Osteocyte (in vitro differentiated cells): Measurements from ENCODE around the gene SFMBT1. TPM values are rescaled to one million over a fixed set of nuclear protein-coding genes. Genes with fewer than 3 reads are reported as not detected.

Source experiments
- DNase-seq: peaks from one replicate; pipeline ENCODE4 v3.0.0; 2021; ENCODE audit warnings: mixed read lengths; ENCODE audit not compliant: unreplicated experiment; ENCODE audit errors: extremely low spot score
- H3K27ac Mint-ChIP-seq: one replicate; pipeline ENCODE4 v1.8.0; 2021; ENCODE audit warnings: mild to moderate bottlenecking, mixed read lengths; ENCODE audit not compliant: unreplicated experiment
- H3K27me3 Mint-ChIP-seq: one replicate; pipeline ENCODE4 v1.8.0; 2021; ENCODE audit warnings: mixed read lengths; ENCODE audit not compliant: unreplicated experiment
- H3K36me3 Mint-ChIP-seq: one replicate; pipeline ENCODE4 v1.8.0; 2021; ENCODE audit warnings: mixed read lengths; ENCODE audit not compliant: unreplicated experiment
- H3K4me1 Mint-ChIP-seq: one replicate; pipeline ENCODE4 v1.8.0; 2021; ENCODE audit warnings: mixed read lengths; ENCODE audit not compliant: unreplicated experiment
- H3K4me3 Mint-ChIP-seq: one replicate; pipeline ENCODE4 v1.8.0; 2021; ENCODE audit warnings: mild to moderate bottlenecking, moderate library complexity, mixed read lengths; ENCODE audit not compliant: unreplicated experiment
- H3K9me3 Mint-ChIP-seq: one replicate; pipeline ENCODE4 v1.8.0; 2021; ENCODE audit warnings: mixed read lengths; ENCODE audit not compliant: unreplicated experiment
- CTCF ChIP-seq: fragments of 200-600 bp; sonication (generic); IDR thresholded peaks from 2 replicates; pipeline ENCODE4 v1.5.0; 2021; ENCODE audit warnings: antibody characterized with exemption, mild to moderate bottlenecking, moderate library complexity
- total RNA-seq: library from RNA; stranded (reverse); gene quantifications from 2 replicates; pipeline ENCODE4 v1.2.1, GENCODE V29; 2021

The SFMBT1 gene
- total RNA-seq, 1 donor from 2014 or later, result 8.0 TPM

GRCh38 chr3:53016236-53016635, 29.6 kb downstream of the SFMBT1 start:
- Mint-ChIP-seq H3K27me3 (no peaks in the 10 kb centered on the region), H3K9me3 (no peaks in the 10 kb centered on the region), H3K4me3 (no peak overlapping the region), H3K27ac (no peak overlapping the region), H3K36me3 (no peaks in the 10 kb centered on the region), H3K4me1 (peaks cover 7% of the 10 kb centered on the region)
- DNase-seq, result no peak
- no peak for TF ChIP-seq CTCF

GRCh38 chr3:53011324-53011723, 34.5 kb downstream of the SFMBT1 start:
- Mint-ChIP-seq H3K9me3 (no peaks in the 10 kb centered on the region), H3K27me3 (no peaks in the 10 kb centered on the region), H3K4me1 (peaks cover 8% of the 10 kb centered on the region), H3K36me3 (no peaks in the 10 kb centered on the region), H3K27ac (no peak overlapping the region), H3K4me3 (no peak overlapping the region)
- no peak for TF ChIP-seq CTCF
- no peak for DNase-seq

- Mint-ChIP-seq H3K36me3 (no peaks in the 10 kb centered on the region), H3K4me3 (no peak overlapping the region), H3K27ac (peak overlapping the region; percentile 23), H3K27me3 (no peaks in the 10 kb centered on the region), H3K9me3 (no peaks in the 10 kb centered on the region), H3K4me1 (peaks cover 8% of the 10 kb centered on the region)
- TF ChIP-seq CTCF, result no peak
- no peak for DNase-seq
These were observed 35.9 kb downstream of the SFMBT1 start for GRCh38 chr3:53009826-53010539.

- H3K4me1 Mint-ChIP-seq, result peaks cover 8% of the 10 kb centered on the region
- no peak overlapping the region for H3K27ac Mint-ChIP-seq
- H3K36me3 Mint-ChIP-seq, result no peaks in the 10 kb centered on the region
- TF ChIP-seq CTCF, result no peak
- no peaks in the 10 kb centered on the region for H3K9me3 Mint-ChIP-seq
- H3K27me3 Mint-ChIP-seq, result no peaks in the 10 kb centered on the region
- no peak overlapping the region for H3K4me3 Mint-ChIP-seq
- DNase-seq, result no peak
These were observed 36.9 kb downstream of the SFMBT1 start for GRCh38 chr3:53008932-53009331.

- no peak for TF ChIP-seq CTCF
These were observed 39.9 kb downstream of the SFMBT1 start for GRCh38 chr3:53005854-53006513.

More at GRCh38 chr3:53005854-53006513, 39.9 kb downstream of the SFMBT1 start:
- Mint-ChIP-seq H3K27me3 (no peaks in the 10 kb centered on the region), H3K27ac (no peak overlapping the region), H3K4me1 (peaks cover 8% of the 10 kb centered on the region), H3K4me3 (no peak overlapping the region), H3K9me3 (no peaks in the 10 kb centered on the region), H3K36me3 (no peaks in the 10 kb centered on the region)
- no peak for DNase-seq
